Type B pancreatic cell (in vitro differentiated cells): ENCODE results near the gene RGS9BP. TPM values are rescaled to one million over a fixed set of nuclear protein-coding genes. Genes with fewer than 3 reads are reported as not detected.
A peak's percentile ranks its signal among the peaks of the same experiment; 100 is the strongest.
"Not testable (repeated sequence)": the region's sequence is repeated elsewhere in the genome, so short reads cannot be mapped to it uniquely, and the experiment has no call there.

Experiments
- DNase-seq: peaks from one replicate; pipeline ENCODE4 v3.0.0; 2021; ENCODE audit warnings: mixed read lengths; ENCODE audit not compliant: unreplicated experiment; ENCODE audit errors: extremely low spot score
- H3K27ac Mint-ChIP-seq: 2 replicates; pipeline ENCODE4 v1.8.0; 2021; ENCODE audit warnings: mild to moderate bottlenecking, mixed read lengths
- H3K27me3 Mint-ChIP-seq: 2 replicates; pipeline ENCODE4 v1.8.0; 2021; ENCODE audit warnings: mixed read lengths
- H3K36me3 Mint-ChIP-seq: 2 replicates; pipeline ENCODE4 v1.8.0; 2021; ENCODE audit warnings: mixed read lengths
- H3K4me1 Mint-ChIP-seq: one replicate; pipeline ENCODE4 v1.8.0; 2021; ENCODE audit warnings: mixed read lengths; ENCODE audit not compliant: unreplicated experiment
- H3K4me3 Mint-ChIP-seq: 2 replicates; pipeline ENCODE4 v1.8.0; 2021; ENCODE audit warnings: mild to moderate bottlenecking, mixed read lengths
- H3K9me3 Mint-ChIP-seq: 2 replicates; pipeline ENCODE4 v1.8.0; 2021; ENCODE audit warnings: mixed read lengths
- total RNA-seq: library from RNA; stranded (reverse); gene quantifications from 2 replicates; pipeline ENCODE4 v1.2.1, GENCODE V29; 2021; ENCODE audit warnings: low replicate concordance
- TF ChIP-seq, protein P1 (sequence below): fragments of 200-600 bp; sonication (generic); conservative IDR thresholded peaks from 2 replicates; pipeline ENCODE4 v1.5.0; 2021; ENCODE audit warnings: antibody characterized with exemption, mild to moderate bottlenecking

The RGS9BP gene
- total RNA-seq, 1 donor from 2014 or later: 1.4 TPM

DNA sequence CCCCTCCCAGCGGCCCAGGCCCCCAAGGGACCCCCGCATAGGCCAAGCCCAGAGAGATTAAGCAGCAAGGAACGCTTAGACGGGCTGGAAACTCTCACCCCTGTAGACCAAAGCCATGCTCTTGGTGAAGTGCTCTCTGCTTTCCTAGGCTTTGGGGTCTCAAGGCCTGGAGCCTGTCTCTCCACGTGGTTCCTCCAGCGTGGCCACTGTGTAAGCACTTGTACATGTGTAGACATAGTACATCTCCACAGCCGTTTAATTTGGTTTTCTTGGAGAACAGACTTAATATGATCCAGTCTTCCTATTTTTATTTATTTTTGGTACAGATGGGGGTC lies 17.0 kb downstream of the RGS9BP start:
- TF ChIP-seq, protein P1, sequence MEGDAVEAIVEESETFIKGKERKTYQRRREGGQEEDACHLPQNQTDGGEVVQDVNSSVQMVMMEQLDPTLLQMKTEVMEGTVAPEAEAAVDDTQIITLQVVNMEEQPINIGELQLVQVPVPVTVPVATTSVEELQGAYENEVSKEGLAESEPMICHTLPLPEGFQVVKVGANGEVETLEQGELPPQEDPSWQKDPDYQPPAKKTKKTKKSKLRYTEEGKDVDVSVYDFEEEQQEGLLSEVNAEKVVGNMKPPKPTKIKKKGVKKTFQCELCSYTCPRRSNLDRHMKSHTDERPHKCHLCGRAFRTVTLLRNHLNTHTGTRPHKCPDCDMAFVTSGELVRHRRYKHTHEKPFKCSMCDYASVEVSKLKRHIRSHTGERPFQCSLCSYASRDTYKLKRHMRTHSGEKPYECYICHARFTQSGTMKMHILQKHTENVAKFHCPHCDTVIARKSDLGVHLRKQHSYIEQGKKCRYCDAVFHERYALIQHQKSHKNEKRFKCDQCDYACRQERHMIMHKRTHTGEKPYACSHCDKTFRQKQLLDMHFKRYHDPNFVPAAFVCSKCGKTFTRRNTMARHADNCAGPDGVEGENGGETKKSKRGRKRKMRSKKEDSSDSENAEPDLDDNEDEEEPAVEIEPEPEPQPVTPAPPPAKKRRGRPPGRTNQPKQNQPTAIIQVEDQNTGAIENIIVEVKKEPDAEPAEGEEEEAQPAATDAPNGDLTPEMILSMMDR: no peak
- DNase-seq: no peak
- H3K4me3 Mint-ChIP-seq: peak overlapping the region; percentile 88
- H3K27ac Mint-ChIP-seq: peak overlapping the region; percentile 91
- no peaks in the 10 kb centered on the region for H3K27me3 Mint-ChIP-seq
- H3K9me3 Mint-ChIP-seq: peaks cover 6% of the 10 kb centered on the region
- H3K36me3 Mint-ChIP-seq: peaks cover 28% of the 10 kb centered on the region
- H3K4me1 Mint-ChIP-seq: peaks cover 27% of the 10 kb centered on the region

DNA sequence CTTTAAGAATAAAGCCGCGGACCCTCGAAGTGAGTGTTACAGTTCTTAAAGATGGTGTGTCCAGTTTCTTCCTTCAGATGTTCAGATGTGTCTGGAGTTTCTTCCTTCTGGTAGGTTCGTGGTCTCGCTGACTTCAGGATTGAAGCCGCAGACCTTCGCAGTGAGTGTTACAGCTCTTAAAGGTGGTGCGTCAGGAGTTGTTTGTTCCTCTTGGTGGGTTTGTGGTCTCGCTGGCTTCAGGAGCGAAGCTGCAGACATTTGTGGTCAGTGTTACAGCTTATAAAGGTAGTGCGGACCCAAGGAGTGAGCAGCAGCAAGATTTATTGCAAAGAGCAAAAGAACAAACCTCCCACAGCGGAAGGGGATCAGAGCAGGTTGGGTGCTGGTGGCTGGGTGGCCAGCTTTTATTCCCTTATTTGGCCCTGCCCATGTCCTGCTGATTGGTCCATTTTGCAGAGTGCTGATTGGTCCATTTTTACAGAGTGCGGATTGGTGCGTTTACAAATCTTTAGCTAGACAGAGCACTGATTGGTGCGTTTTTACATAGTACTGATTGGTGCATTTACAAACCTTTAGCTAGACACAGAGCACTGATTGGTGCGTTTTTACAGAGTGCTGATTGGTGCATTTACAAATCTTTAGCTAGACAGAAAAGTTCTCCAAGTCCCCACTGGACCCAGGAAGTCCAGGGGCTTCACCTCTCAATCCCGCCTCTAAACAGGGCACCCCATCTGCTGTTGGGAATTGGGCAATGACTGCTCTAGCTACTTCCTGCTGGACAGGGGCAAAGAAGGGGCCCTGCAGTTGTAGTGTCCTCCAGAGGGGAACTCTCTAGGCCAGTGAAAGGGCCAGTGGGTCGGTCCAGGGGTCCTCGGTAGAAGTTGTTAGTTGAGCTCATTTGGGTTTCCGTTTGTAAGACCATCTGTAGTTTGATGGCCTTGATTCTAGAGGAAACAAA lies 17.8 kb downstream of the RGS9BP start:
- H3K36me3 Mint-ChIP-seq: peaks cover 35% of the 10 kb centered on the region

DNA sequence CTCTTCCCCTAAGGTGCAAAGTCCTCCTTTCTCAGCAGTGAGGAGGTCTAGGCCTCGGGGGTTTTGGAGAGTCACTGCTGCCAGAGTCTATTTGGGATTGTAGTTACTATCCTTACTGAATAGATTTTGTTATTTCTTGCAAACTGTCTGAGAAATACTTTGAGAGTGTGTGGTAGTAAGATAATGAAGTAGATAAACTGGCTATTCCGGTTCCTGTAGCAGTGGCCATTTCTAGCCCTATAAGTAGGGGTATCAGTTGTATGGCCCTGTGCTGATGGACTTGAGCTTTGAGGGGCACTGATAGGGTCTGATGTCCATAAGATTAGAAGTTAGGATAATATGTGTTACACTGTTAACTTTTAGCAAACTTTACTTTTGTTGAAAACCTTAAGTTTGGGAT lies 18.7 kb downstream of the RGS9BP start:
- Mint-ChIP-seq H3K36me3 (peaks cover 43% of the 10 kb centered on the region), H3K4me1 (peaks cover 27% of the 10 kb centered on the region), H3K4me3 (peak overlapping the region; percentile 88), H3K27ac (peak overlapping the region; percentile 91)
- not testable (repeated sequence) for H3K9me3 Mint-ChIP-seq, H3K27me3 Mint-ChIP-seq, DNase-seq

More for the DNA sequence above, 17.8 kb downstream of the RGS9BP start:
- not testable (repeated sequence) for H3K9me3 Mint-ChIP-seq, DNase-seq, H3K27me3 Mint-ChIP-seq
- Mint-ChIP-seq H3K27ac (peak overlapping the region; percentile 91), H3K4me3 (peak overlapping the region; percentile 88), H3K4me1 (peaks cover 27% of the 10 kb centered on the region)

DNA sequence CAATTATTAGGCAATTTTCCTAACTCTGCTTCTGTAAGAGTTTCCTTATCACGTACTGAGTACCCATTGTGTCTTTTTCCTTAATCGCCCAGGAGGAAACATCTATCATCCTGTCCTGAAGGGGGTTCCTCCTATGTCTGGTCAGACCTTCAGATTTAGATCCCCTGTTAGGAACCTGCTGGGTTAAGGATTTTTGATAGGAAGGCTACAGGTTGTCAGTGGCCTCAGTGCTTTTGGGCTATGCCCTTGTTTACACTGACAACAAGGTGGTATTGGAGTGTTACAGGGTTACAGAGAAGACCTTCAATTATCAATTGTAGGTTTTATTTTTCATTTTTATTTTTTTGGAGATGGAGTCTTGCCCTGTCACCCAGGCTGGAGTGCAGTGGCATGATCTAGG lies 19.2 kb downstream of the RGS9BP start:
- Mint-ChIP-seq H3K27ac (peak overlapping the region; percentile 91), H3K36me3 (peaks cover 46% of the 10 kb centered on the region), H3K4me3 (peak overlapping the region; percentile 88), H3K4me1 (peaks cover 27% of the 10 kb centered on the region)
- not testable (repeated sequence) for H3K27me3 Mint-ChIP-seq, DNase-seq, H3K9me3 Mint-ChIP-seq

DNA sequence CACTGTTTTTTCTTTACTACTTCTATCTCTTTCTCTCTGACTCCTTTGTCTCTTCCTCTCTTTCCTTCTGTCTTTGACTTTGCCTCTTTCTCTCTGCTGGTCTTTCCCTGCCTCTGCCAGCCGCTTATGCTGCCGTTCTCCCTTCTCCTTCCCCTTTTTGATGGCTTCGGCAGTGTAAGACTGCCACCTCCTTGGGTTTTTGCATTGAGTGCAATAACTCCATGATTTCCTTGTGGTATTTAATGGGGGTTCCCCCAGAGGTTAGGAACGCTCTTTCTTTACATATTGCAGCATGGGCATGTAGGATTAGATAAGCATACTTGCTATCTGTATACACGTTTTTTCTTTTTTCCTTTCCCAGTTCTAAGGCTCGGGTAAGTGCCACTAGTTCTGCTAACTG lies 19.9 kb downstream of the RGS9BP start:
- Mint-ChIP-seq H3K4me1 (peaks cover 27% of the 10 kb centered on the region), H3K27ac (peak overlapping the region; percentile 7), H3K36me3 (peaks cover 46% of the 10 kb centered on the region), H3K4me3 (peak overlapping the region; percentile 68)
- not testable (repeated sequence) for DNase-seq, H3K9me3 Mint-ChIP-seq, H3K27me3 Mint-ChIP-seq

DNA sequence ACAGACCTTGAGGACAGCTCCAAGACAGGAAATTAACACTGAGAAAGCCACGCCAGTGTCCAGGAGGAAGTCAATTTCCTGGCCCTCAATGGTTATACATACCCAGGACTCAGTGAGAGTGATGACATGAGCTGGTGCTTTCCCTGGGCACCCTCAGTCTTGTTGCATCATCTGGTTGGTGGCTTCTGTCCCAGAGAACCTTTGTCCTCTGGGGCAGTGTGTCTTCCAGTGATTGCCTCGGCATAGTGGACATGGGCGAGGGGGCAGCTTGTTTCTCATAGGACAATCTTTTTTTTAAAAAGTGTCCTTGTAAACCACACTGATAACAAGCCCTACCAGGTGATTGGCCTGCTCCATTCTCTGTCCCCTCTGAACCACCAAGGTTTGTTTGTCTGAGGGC lies 21.1 kb downstream of the RGS9BP start:
- not testable (repeated sequence) for H3K4me3 Mint-ChIP-seq, H3K27me3 Mint-ChIP-seq, H3K9me3 Mint-ChIP-seq, DNase-seq, H3K27ac Mint-ChIP-seq
- Mint-ChIP-seq H3K36me3 (peaks cover 52% of the 10 kb centered on the region), H3K4me1 (peaks cover 19% of the 10 kb centered on the region)

DNA sequence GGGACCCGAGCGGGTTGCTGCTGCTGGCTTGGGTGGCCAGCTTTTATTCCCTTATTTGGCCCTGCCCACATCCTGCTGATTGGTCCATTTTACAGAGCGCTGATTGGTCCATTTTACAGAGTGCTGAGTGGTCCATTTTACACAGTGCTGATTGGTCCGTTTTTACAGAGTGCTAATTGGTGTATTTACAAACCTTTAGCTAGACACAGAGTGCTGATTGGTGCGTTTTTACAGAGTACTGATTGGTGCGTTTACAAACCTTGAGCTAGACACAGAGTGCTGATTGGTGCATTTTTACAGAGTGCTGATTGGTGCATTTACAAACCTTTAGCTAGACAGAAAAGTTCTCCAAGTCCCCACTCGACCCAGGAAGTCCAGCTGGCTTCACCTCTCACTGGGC lies 24.5 kb downstream of the RGS9BP start:
- DNase-seq, H3K27me3 Mint-ChIP-seq, H3K4me1 Mint-ChIP-seq, H3K4me3 Mint-ChIP-seq, H3K27ac Mint-ChIP-seq, H3K9me3 Mint-ChIP-seq: not testable (repeated sequence)
- H3K36me3 Mint-ChIP-seq: peaks cover 54% of the 10 kb centered on the region

DNA sequence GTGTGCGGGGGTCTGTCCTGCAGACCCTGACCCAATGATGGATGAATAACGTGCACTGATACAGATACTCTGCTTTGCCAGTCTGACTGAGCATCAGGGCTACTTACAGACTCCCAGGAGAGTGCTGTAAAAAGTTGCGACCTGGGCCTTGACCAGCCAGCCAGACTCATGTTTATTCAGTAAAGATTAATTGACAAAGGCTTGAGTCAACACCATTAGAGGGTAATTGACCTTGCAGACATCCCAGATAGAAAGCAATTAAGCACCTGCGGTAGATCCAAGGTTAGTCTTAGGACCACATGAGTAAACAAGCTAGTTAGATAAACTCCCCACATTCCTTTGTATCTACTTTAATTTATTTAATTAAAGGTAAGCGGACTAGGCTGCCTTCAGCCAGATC lies 26.4 kb downstream of the RGS9BP start:
- no peak for DNase-seq
- H3K9me3 Mint-ChIP-seq: peaks cover 4% of the 10 kb centered on the region
- H3K4me3 Mint-ChIP-seq: no peak overlapping the region
- peak overlapping the region; percentile 94 for H3K27ac Mint-ChIP-seq
- TF ChIP-seq, protein P1: no peak
- H3K4me1 Mint-ChIP-seq: peaks cover 5% of the 10 kb centered on the region
- no peaks in the 10 kb centered on the region for H3K27me3 Mint-ChIP-seq
- H3K36me3 Mint-ChIP-seq: peaks cover 52% of the 10 kb centered on the region

DNA sequence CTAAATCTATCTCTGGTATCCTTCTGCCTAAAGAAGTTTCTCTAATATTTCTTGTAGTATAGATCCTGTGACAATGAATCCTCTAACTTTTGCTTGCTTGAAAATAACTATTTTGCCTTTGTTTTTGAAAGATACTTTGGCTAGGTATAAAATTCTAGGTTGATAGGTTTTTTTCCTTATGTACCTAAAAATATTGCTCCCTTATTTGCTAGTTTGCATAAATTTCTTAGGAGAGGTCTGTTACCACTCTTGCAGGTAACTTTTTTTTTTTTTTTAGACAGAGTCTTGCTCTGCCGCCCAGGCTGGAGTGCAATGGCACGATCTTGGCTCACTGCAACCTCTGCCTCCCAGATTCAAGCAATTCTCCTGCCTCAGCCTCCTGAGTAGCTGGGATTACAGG lies 28.4 kb downstream of the RGS9BP start:
- not testable (repeated sequence) for H3K27ac Mint-ChIP-seq, H3K9me3 Mint-ChIP-seq, H3K4me3 Mint-ChIP-seq, H3K4me1 Mint-ChIP-seq, H3K27me3 Mint-ChIP-seq, DNase-seq
- peaks cover 38% of the 10 kb centered on the region for H3K36me3 Mint-ChIP-seq
